Tibial artery (tissue), 4 donors: ENCODE results near the gene ALX3.

Experiments used
- DNase-seq, 2 donors: peaks; one replicate each; pipeline ENCODE4 v3.0.0-alpha.2; 2019
- H3K27ac ChIP-seq, 2 donors: fragments of 200-600 bp; sonication (generic) in 1 of 2; 1 replicate in 1 of 2; 2 replicates in 1 of 2; pipeline ENCODE4 v1.5.1; 2018 to 2019; ENCODE audit warnings: mild to moderate bottlenecking in 1 of 2
- H3K27me3 ChIP-seq, 2 donors: fragments of 200-600 bp; sonication (generic) in 1 of 2; one replicate each; pipeline versions ENCODE4 v1.5.1 to v1.6.0; 2016 to 2019
- H3K36me3 ChIP-seq, 3 donors: fragments of 200-600 bp; sonication (generic) in 2 of 3; one replicate each; pipeline ENCODE4 v1.5.1; 2016 to 2019; ENCODE audit warnings: mild to moderate bottlenecking in 2 of 3
- H3K4me1 ChIP-seq, 4 donors: fragments of 200-600 bp; sonication (generic) in 2 of 4; 1 replicate in 3 of 4; 2 replicates in 1 of 4; pipeline ENCODE4 v1.5.1; 2016 to 2019
- H3K4me3 ChIP-seq, 2 donors: fragments of 200-600 bp; sonication (generic) in 1 of 2; 1 replicate in 1 of 2; 2 replicates in 1 of 2; pipeline ENCODE4 v1.5.1; 2018 to 2019; ENCODE audit warnings: mild to moderate bottlenecking in 2 of 2
- H3K9me3 ChIP-seq, 3 donors: fragments of 200-600 bp; sonication (generic) in 1 of 3; one replicate each; pipeline ENCODE4 v1.5.1; 2016 to 2019
- intact Hi-C: fragments of 100-400 bp; cut with DNase I; formaldehyde crosslinking; loops from one replicate; pipeline ENCODE4 v1.15.0; 2023; ENCODE audit warnings: low total_unique reads
- TF ChIP-seq, protein P1 (sequence below), 2 experiments: fragments of 200-600 bp in 1 of 2; fragments of 450-650 bp in 1 of 2; IDR thresholded peaks; one replicate each; pipeline ENCODE4 v1.5.1; 2017 to 2019; ENCODE audit warnings: antibody characterized with exemption in 2 of 2, mild to moderate bottlenecking in 1 of 2, moderate library complexity in 1 of 2

ALX3 gene

GRCh38 chr1:110021285-110021684 lies 49.2 kb downstream of the ALX3 start:
- DNase-seq = no peak
- Histone ChIP-seq H3K4me3 (no peak overlapping the region), H3K36me3 (peaks cover 73 to 83% (median 79%) of the 10 kb centered on the region in 3 donors), H3K9me3 (no peaks in the 10 kb centered on the region), H3K27me3 (no peaks in the 10 kb centered on the region), H3K27ac (no peak overlapping the region), H3K4me1 (no peaks in the 10 kb centered on the region)
- TF ChIP-seq, protein P1, sequence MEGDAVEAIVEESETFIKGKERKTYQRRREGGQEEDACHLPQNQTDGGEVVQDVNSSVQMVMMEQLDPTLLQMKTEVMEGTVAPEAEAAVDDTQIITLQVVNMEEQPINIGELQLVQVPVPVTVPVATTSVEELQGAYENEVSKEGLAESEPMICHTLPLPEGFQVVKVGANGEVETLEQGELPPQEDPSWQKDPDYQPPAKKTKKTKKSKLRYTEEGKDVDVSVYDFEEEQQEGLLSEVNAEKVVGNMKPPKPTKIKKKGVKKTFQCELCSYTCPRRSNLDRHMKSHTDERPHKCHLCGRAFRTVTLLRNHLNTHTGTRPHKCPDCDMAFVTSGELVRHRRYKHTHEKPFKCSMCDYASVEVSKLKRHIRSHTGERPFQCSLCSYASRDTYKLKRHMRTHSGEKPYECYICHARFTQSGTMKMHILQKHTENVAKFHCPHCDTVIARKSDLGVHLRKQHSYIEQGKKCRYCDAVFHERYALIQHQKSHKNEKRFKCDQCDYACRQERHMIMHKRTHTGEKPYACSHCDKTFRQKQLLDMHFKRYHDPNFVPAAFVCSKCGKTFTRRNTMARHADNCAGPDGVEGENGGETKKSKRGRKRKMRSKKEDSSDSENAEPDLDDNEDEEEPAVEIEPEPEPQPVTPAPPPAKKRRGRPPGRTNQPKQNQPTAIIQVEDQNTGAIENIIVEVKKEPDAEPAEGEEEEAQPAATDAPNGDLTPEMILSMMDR (IDR thresholded peaks at IDR 0.05) = no peak
- intact Hi-C loops = no loop called here

GRCh38 chr1:110019770-110020169 lies 50.7 kb downstream of the ALX3 start:
- Histone ChIP-seq H3K27me3 (no peaks in the 10 kb centered on the region), H3K4me3 (no peak overlapping the region), H3K36me3 (peaks cover 88 to 94% (median 94%) of the 10 kb centered on the region in 3 donors), H3K4me1 (no peaks in the 10 kb centered on the region), H3K27ac (no peak overlapping the region), H3K9me3 (no peaks in the 10 kb centered on the region)
- TF ChIP-seq, protein P1 (IDR thresholded peaks at IDR 0.05) = no peak
- intact Hi-C loops = no loop called here
- DNase-seq = no peak

DNA sequence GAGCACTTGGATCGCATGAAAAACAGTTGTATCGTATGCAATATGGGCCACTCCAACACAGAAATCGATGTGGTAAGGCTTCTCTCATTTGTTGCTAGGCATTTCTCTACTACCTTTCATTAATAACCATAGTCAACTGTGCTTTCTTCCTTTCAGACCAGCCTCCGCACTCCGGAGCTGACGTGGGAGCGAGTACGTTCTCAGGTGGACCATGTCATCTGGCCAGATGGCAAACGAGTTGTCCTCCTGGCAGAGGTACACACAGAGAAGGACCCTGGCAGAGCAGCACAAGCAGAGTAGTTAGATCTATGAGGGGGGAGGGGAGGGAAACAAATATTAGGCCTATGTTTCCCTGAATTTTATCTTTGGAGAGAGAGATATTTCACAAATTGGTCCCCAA lies 52.1 kb downstream of the ALX3 start:
- no peaks in the 10 kb centered on the region for H3K4me1 ChIP-seq
- H3K27ac ChIP-seq = no peak overlapping the region
- peaks cover 96 to 100% (median 98%) of the 10 kb centered on the region in 3 donors for H3K36me3 ChIP-seq
- DNase-seq = no peak
- intact Hi-C loops = no loop called here
- no peaks in the 10 kb centered on the region for H3K27me3 ChIP-seq
- H3K9me3 ChIP-seq = no peaks in the 10 kb centered on the region
- TF ChIP-seq, protein P1 (IDR thresholded peaks at IDR 0.05) = no peak
- H3K4me3 ChIP-seq = no peak overlapping the region

GRCh38 chr1:110017792-110018191 lies 52.7 kb downstream of the ALX3 start:
- DNase-seq = no peak
- TF ChIP-seq, protein P1 (IDR thresholded peaks at IDR 0.05) = no peak
- H3K27me3 ChIP-seq = no peaks in the 10 kb centered on the region
- intact Hi-C loops = no loop called here
- peaks cover 96 to 100% (median 98%) of the 10 kb centered on the region in 3 donors for H3K36me3 ChIP-seq
- no peaks in the 10 kb centered on the region for H3K4me1 ChIP-seq
- H3K9me3 ChIP-seq = no peaks in the 10 kb centered on the region
- H3K27ac ChIP-seq = no peak overlapping the region
- no peak overlapping the region for H3K4me3 ChIP-seq

GRCh38 chr1:110012100-110012780 lies 58.2 kb downstream of the ALX3 start:
- peaks cover 0 to 4% (median 0%) of the 10 kb centered on the region in 4 donors for H3K4me1 ChIP-seq
- no peak overlapping the region for H3K4me3 ChIP-seq
- no peaks in the 10 kb centered on the region for H3K9me3 ChIP-seq
- DNase-seq = no peak
- TF ChIP-seq, protein P1 (IDR thresholded peaks at IDR 0.05) = no peak
- no peaks in the 10 kb centered on the region for H3K27me3 ChIP-seq
- intact Hi-C loops = no loop called here
- peaks cover 81 to 86% (median 83%) of the 10 kb centered on the region in 3 donors for H3K36me3 ChIP-seq
- no peak overlapping the region for H3K27ac ChIP-seq
